HCT116 (cell line): ENCODE data around the gene FIZ1. TPM values are rescaled to one million over a fixed set of nuclear protein-coding genes. Genes with fewer than 3 reads are reported as not detected.

ENCODE experiments used
- ATAC-seq: fragments of 200-7000 bp; cut with Tn5 transposase; 2 replicates; pipeline ENCODE4 v1.9.1; 2020; ENCODE audit warnings: mild to moderate bottlenecking, moderate library complexity
- BruUV-seq: library from RNA; stranded (reverse); fragments of 400-500 nt; replicated peaks from 2 replicates; lab custom pipeline; 2021; lab: Mats Ljungman, UMichigan
- CTCF ChIA-PET: fragments of 300-600 bp; sonication (Branson Sonifier 250); formaldehyde crosslinking; loops from one replicate; lab custom pipeline; 2021; ENCODE audit warnings: antibody characterized with exemption; lab: Charles Lee
- POLR2A ChIA-PET: fragments of 300-600, 350-600 bp; sonication (Branson Sonifier 250); formaldehyde crosslinking; loops from one replicate; lab custom pipeline; 2021; ENCODE audit warnings: antibody characterized with exemption; lab: Charles Lee
- RAD21 ChIA-PET, 2 experiments: fragments of 300-600 bp; sonication (Branson Sonifier 250); formaldehyde crosslinking; loops; one replicate each; lab custom pipeline; 2023; ENCODE audit warnings: low total read pairs in 2 of 2; ENCODE audit not compliant: uncharacterized antibody in 2 of 2, unreplicated experiment in 2 of 2, low non-redundant PET in 1 of 2; lab: Charles Lee
- DNase-seq: peaks from one replicate; pipeline ENCODE4 v3.0.0-alpha.2; 2010; ENCODE audit warnings: low read depth, low spot score
- H2AFZ ChIP-seq: fragments of 200-600 bp; shearing (Covaris generic), sonication (generic); 2 replicates; pipeline ENCODE4 v1.6.1; 2017; ENCODE audit warnings: low read depth, mixed run types, mixed read lengths, antibody characterized with exemption, low read length; ENCODE audit not compliant: poor library complexity, severe bottlenecking
- H3K27ac ChIP-seq: 2 replicates; pipeline ENCODE4 v1.5.1; 2012; ENCODE audit warnings: low read depth, low read length
- H3K27me3 ChIP-seq: fragments of 200-600 bp; sonication (generic); 2 replicates; pipeline ENCODE4 v1.6.1; 2016; ENCODE audit warnings: mixed run types, low read length, mixed read lengths; ENCODE audit not compliant: insufficient read depth
- H3K36me3 ChIP-seq, 2 experiments: fragments of 200-500 bp in 1 of 2; fragments of 200-600 bp in 1 of 2; sonication (Bioruptor generic) in 1 of 2; sonication (generic) in 1 of 2; 2 replicates each; pipeline versions ENCODE4 v1.5.1 to v1.6.1; 2014 to 2016; ENCODE audit warnings: low read length in 2 of 2, inconsistent platforms in 1 of 2, mixed read lengths in 1 of 2, mixed run types in 1 of 2; ENCODE audit not compliant: insufficient read depth in 2 of 2, control insufficient read depth in 1 of 2
- H3K4me1 ChIP-seq, 2 experiments: fragments of 200-600 bp in 1 of 2; sonication (generic) in 1 of 2; 2 replicates each; pipeline versions ENCODE4 v1.5.1 to v1.6.1; 2012 to 2017; ENCODE audit warnings: low read length in 2 of 2, inconsistent platforms in 1 of 2, mild to moderate bottlenecking in 1 of 2, mixed read lengths in 1 of 2, mixed run types in 1 of 2, moderate library complexity in 1 of 2; ENCODE audit not compliant: insufficient read depth in 2 of 2, control insufficient read depth in 1 of 2
- H3K4me2 ChIP-seq: fragments of 200-600 bp; sonication (generic); 2 replicates; pipeline ENCODE4 v1.6.1; 2017; ENCODE audit warnings: mixed run types, low read length, mixed read lengths
- H3K4me3 ChIP-seq, 2 experiments: fragments of 200-600 bp in 1 of 2; sonication (generic) in 1 of 2; replicated peaks in 1 of 2; 2 replicates each; pipeline ENCODE4 v1.5.1; 2011 to 2016; ENCODE audit warnings: low read length in 2 of 2, control low read depth in 1 of 2, low read depth in 1 of 2, mild to moderate bottlenecking in 1 of 2, mixed read lengths in 1 of 2, mixed run types in 1 of 2
- H3K79me2 ChIP-seq: fragments of 200-600 bp; sonication (generic); 2 replicates; pipeline ENCODE4 v1.6.1; 2017; ENCODE audit warnings: mild to moderate bottlenecking, mixed run types, low read length, moderate library complexity, mixed read lengths; ENCODE audit not compliant: insufficient read depth
- H3K9ac ChIP-seq: fragments of 200-600 bp; sonication (generic); 2 replicates; pipeline ENCODE4 v1.6.1; 2016; ENCODE audit warnings: low read length, mixed read lengths
- H3K9me2 ChIP-seq: fragments of 200-600 bp; sonication (generic), shearing (Covaris generic); 2 replicates; pipeline ENCODE4 v1.6.1; 2017; ENCODE audit warnings: mixed run types, mild to moderate bottlenecking, moderate library complexity; ENCODE audit not compliant: insufficient read depth
- H3K9me3 ChIP-seq, 2 experiments: fragments of 200-500 bp in 1 of 2; fragments of 200-600 bp in 1 of 2; sonication (Bioruptor generic) in 1 of 2; sonication (generic) in 1 of 2; 2 replicates each; pipeline ENCODE4 v1.6.1; 2014 to 2017; ENCODE audit warnings: low read length in 2 of 2, mixed read lengths in 2 of 2, inconsistent platforms in 1 of 2, low read depth in 1 of 2, mild to moderate bottlenecking in 1 of 2, mixed run types in 1 of 2, moderate library complexity in 1 of 2; ENCODE audit not compliant: control insufficient read depth in 1 of 2, insufficient read depth in 1 of 2
- H4K20me1 ChIP-seq: fragments of 200-600 bp; sonication (generic), shearing (Covaris generic); 2 replicates; pipeline ENCODE4 v1.6.1; 2017; ENCODE audit warnings: mixed run types, mild to moderate bottlenecking, moderate library complexity; ENCODE audit not compliant: insufficient read depth
- CBX3 ChIP-seq: IDR thresholded peaks from 2 replicates; pipeline ENCODE4 v1.6.1; 2012; ENCODE audit warnings: low read depth
- ELF1 ChIP-seq: IDR thresholded peaks from 2 replicates; pipeline ENCODE4 v1.6.1; 2012; ENCODE audit warnings: low read depth, borderline replicate concordance
- SRF ChIP-seq: IDR thresholded peaks from 2 replicates; pipeline ENCODE4 v1.6.1; 2012; ENCODE audit warnings: low read depth
- ZBTB33 ChIP-seq: IDR thresholded peaks from 2 replicates; pipeline ENCODE4 v1.6.1; 2011; ENCODE audit warnings: mild to moderate bottlenecking, low read length, moderate library complexity; ENCODE audit not compliant: insufficient replicate concordance; ENCODE audit errors: extremely low read depth
- ZFX ChIP-seq: fragments of 450-650 bp; IDR thresholded peaks from 2 replicates; pipeline ENCODE4 v1.6.1; 2017
- intact Hi-C: fragments of 100-400 bp; cut with micrococcal nuclease; formaldehyde crosslinking; loops from 2 replicates; pipeline ENCODE4 v1.10.0; 2022
- total RNA-seq: library from RNA; stranded (reverse); gene quantifications from one replicate; pipeline ENCODE4 v1.2.1, GENCODE V29; 2021; ENCODE audit not compliant: unreplicated experiment

FIZ1 gene
- total RNA-seq, 1 experiment from 2014 or later, result 15.3 TPM

GRCh38 chr19:55626350-55626749 is 27.0 kb upstream of the FIZ1 start (continued):
- no peak for TF ChIP-seq SRF
- no peak for TF ChIP-seq ELF1
- TF ChIP-seq ZBTB33, result no peak

DNA sequence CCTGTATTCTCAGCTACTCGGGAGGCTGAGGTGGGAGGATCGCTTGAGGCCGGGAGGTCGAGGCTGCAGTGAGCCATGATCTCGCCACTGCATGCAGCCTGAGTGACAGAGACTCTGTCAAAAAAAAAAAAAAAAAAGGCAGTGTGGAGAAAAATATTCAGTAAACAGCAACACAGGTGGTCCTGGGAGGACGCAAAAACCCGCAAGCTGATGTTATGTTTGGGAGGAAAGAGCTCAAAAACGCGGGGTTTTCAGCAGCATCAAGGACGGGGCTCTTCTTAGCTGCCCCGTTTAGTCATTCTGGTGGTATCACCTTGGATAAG is 25.6 kb upstream of the FIZ1 start:
- H4K20me1 ChIP-seq, result no peaks in the 10 kb centered on the region
- DNase-seq (no peak), ATAC-seq (no peak)
- TSS peak; percentile 83 for BruUV-seq
- no peaks in the 10 kb centered on the region for H3K9me2 ChIP-seq
- H3K27me3 ChIP-seq, result no peaks in the 10 kb centered on the region
- no peaks in the 10 kb centered on the region for H3K79me2 ChIP-seq
- H3K4me3 ChIP-seq, result peak overlapping the region; percentile 54 to 69
- no peaks in the 10 kb centered on the region for H3K9me3 ChIP-seq
- RAD21 ChIA-PET, result interaction anchor here in 1 of 2 experiments (0.5 to 0.6 kb wide), 2 partner anchors 72 to 129 kb away, joined by 3 to 4 read pairs; no protein-coding TSS in a partner anchor
- no peaks in the 10 kb centered on the region for H3K36me3 ChIP-seq
- H3K27ac ChIP-seq, result peak overlapping the region; percentile 81
- CTCF ChIA-PET, result interaction anchor here (0.6 to 1.8 kb wide), 8 partner anchors 8 to 157 kb away, joined by 3 to 14 read pairs (median 4); no protein-coding TSS in a partner anchor
- no peak for TF ChIP-seq ZFX
- 0 out of 2 replicates have a peak, but pooled peaks have one; percentile 21 for TF ChIP-seq CBX3
- TF ChIP-seq, all 23 proteins: peak for 1
- Histone ChIP-seq H3K4me2 (peak overlapping the region; percentile 98), H2AFZ (peak overlapping the region; percentile 65), H3K9ac (peak overlapping the region; percentile 70), H3K4me1 (peaks cover 8 to 14% of the 10 kb centered on the region in 2 experiments; a peak in 3 of 4 replicates)
- intact Hi-C loops, result no loop called here
- POLR2A ChIA-PET, result interaction anchor here (0.6 to 1.5 kb wide), 12 partner anchors 8 to 1758 kb away, joined by 3 to 10 read pairs (median 4); partner anchors contain the start of genes FIZ1, MYADM and ZNF865
